Measurements from ENCODE around the gene CFAP299. TPM values are rescaled to one million over a fixed set of nuclear protein-coding genes. Genes with fewer than 3 reads are reported as not detected.

CFAP299 gene
- total and polyA plus RNA-seq, 2 of the 13 experiments (the other 11 are each of a cell fraction or from before 2014, with no cell fraction given), result not detected

- no peaks in the 10 kb centered on the region for H3K27me3 ChIP-seq (ENCODE audit: control insufficient read depth in 1 of 2, insufficient read depth in 2 of 2, low read length in 2 of 2)
- no peak overlapping the region for H3K4me3 ChIP-seq (replicated peaks in 1 of 3; ENCODE audit: insufficient read depth in 1 of 3, low read depth in 2 of 3, low read length in 3 of 3)
- FAIRE-seq (no peak), DNase-seq (ENCODE audit: low spot score) (no peak), ATAC-seq (no peak)
- intact Hi-C loops (cut with micrococcal nuclease; ENCODE audit: unreplicated experiment), result no loop called here
- H3K9me3 ChIP-seq (ENCODE audit: low read length), result no peaks in the 10 kb centered on the region
- H3K27ac ChIP-seq (ENCODE audit: extremely low read length, insufficient read depth, low read length), result no peak overlapping the region
- no peaks in the 10 kb centered on the region for H3K36me3 ChIP-seq (replicated peaks in 1 of 2; ENCODE audit: control insufficient read depth in 1 of 2, insufficient read depth in 2 of 2, low read length in 2 of 2)
- in situ Hi-C loops (cut with HindIII; ENCODE audit: extremely low pct_ligation_motif_present, low pct_unique_long_range_greater_than_20kb), result no loop called here
- no peak overlapping the region for H3K9ac ChIP-seq (ENCODE audit: insufficient read depth, low read depth, low read length)
- CTCF ChIA-PET (ENCODE audit: low intra/inter-chr PET ratio, low total read pairs), result no interaction called here
- 0% methylated on average over 2 of the region's 2 CpGs for WGBS (ENCODE audit: low lambda C conversion rate)
- no peak overlapping the region for H3K4me2 ChIP-seq (ENCODE audit: low read depth, low read length)
- H3K79me2 ChIP-seq (ENCODE audit: insufficient read depth, low read length), result no peaks in the 10 kb centered on the region
- H4K20me1 ChIP-seq (ENCODE audit: insufficient read depth, low read length), result no peaks in the 10 kb centered on the region
- no TSS peak for BruUV-seq (replicated peaks)
- POLR2A ChIA-PET, result no interaction called here
- H3K4me1 ChIP-seq (ENCODE audit: insufficient read depth, low read length), result no peaks in the 10 kb centered on the region
- H2AFZ ChIP-seq (ENCODE audit: low read length), result no peak overlapping the region
- TF ChIP-seq CENPX (CRISPR knock-in tag; IDR thresholded peaks at IDR 0.05) (no peak), ZFY (CRISPR knock-in tag; IDR thresholded peaks at IDR 0.05) (no peak), CREB1 (IDR thresholded peaks at IDR 0.05) (no peak), CREB1 (CRISPR knock-in tag; IDR thresholded peaks at IDR 0.05) (no peak), ZNF646 (CRISPR knock-in tag; IDR thresholded peaks at IDR 0.05) (no peak), TEF (CRISPR knock-in tag; IDR thresholded peaks at IDR 0.05) (no peak), ZNF432 (CRISPR knock-in tag; IDR thresholded peaks at IDR 0.05; ENCODE audit: borderline replicate concordance) (no peak), MEIS1 (CRISPR knock-in tag; IDR thresholded peaks at IDR 0.05; ENCODE audit: borderline replicate concordance) (no peak), DBP (CRISPR knock-in tag; IDR thresholded peaks at IDR 0.05; ENCODE audit: not compliant biosample characterization) (no peak), ZNF800 (CRISPR knock-in tag; IDR thresholded peaks at IDR 0.05) (no peak), CHD4 (IDR thresholded peaks at IDR 0.05; ENCODE audit: borderline replicate concordance, low read length) (no peak)
- TF ChIP-seq, protein P1, sequence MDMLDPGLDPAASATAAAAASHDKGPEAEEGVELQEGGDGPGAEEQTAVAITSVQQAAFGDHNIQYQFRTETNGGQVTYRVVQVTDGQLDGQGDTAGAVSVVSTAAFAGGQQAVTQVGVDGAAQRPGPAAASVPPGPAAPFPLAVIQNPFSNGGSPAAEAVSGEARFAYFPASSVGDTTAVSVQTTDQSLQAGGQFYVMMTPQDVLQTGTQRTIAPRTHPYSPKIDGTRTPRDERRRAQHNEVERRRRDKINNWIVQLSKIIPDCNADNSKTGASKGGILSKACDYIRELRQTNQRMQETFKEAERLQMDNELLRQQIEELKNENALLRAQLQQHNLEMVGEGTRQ (IDR thresholded peaks at IDR 0.05; ENCODE audit: low read depth, low read length), result no peak
- TF ChIP-seq, protein P1 (CRISPR knock-in tag; IDR thresholded peaks at IDR 0.05; ENCODE audit: borderline replicate concordance), result no peak
Measured at GRCh38 chr4:80454040-80454439, 118.5 kb downstream of the CFAP299 start.

All from HepG2 (cell line).